ENCODE data around the gene CCDC138.

CCDC138 gene

DNA sequence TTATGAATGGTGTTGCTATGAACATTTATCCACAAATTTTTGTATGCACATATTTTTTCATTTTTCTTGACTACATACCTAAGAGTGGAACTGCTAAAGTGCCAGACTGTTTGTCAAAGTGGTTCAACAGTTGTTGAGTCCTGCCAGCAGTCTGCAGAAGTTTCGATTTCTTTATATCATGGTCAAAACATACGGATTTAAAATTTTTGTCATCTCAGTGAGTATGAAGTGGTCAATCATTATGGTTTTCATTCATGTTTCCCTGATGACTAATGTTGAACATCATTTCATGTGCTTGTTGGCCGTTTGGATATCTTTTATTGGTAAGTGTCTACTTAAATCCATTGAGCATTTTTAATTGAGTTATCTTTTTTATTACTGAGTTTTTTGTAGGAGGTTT lies 39.2 kb downstream of the CCDC138 start:
- Histone ChIP-seq H3K27ac (ENCODE audit: low read depth, low read length) (no peak overlapping the region), H3K9ac (ENCODE audit: low read depth, low read length) (no peak overlapping the region), H3K4me1 (ENCODE audit: insufficient read depth, low read length) (no peaks in the 10 kb centered on the region), H3K36me3 (ENCODE audit: insufficient read depth, low read length) (peaks cover 49% of the 10 kb centered on the region), H3K9me3 (ENCODE audit: insufficient read depth, low read depth, low read length) (no peaks in the 10 kb centered on the region), H3K27me3 (ENCODE audit: insufficient read depth, low read length) (no peaks in the 10 kb centered on the region), H3K4me3 (ENCODE audit: low read length) (no peak overlapping the region)
- 93% methylated on average over 3 of the region's 3 CpGs for WGBS

DNA sequence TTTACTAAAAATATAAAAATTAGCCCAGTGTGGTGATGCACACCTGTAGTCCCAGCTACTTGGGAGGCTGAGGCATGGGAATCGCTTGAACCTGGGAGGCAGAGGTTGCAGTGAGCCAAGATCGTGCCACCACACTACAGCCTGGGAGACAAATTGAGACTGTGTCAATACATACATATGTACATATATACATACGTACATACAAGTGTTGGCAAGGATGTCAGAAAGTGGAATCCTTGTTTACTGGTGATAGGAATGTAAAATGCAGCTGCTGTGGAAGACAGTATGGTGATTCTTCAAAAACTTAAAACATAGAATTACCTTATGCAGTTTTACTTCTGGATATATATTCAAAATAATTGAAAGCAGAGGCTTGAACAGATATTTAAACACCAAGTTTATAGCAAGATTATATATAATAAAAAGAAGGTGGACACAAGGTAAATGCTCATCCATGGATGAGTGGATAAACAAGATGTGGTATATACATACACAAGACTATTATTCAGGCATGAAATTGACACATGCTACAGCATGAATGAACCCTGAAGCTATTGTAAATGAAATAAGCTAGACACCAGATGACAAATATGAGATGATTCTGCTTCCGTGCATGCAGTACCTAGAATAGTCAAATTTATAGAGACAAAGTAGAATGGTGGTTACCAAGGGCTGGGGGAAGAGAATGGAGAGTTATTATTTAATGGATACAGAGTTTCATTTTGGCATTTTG lies 43.2 kb downstream of the CCDC138 start:
- Histone ChIP-seq H3K27me3 (ENCODE audit: insufficient read depth, low read length) (no peaks in the 10 kb centered on the region), H3K9me3 (ENCODE audit: insufficient read depth, low read depth, low read length) (no peaks in the 10 kb centered on the region), H3K9ac (ENCODE audit: low read depth, low read length) (no peak overlapping the region), H3K36me3 (ENCODE audit: insufficient read depth, low read length) (peaks cover 27% of the 10 kb centered on the region), H3K27ac (ENCODE audit: low read depth, low read length) (no peak overlapping the region), H3K4me1 (ENCODE audit: insufficient read depth, low read length) (0 out of 2 replicates have a peak, but pooled peaks cover 6% of the 10 kb centered on the region), H3K4me3 (ENCODE audit: low read length) (no peak overlapping the region)
- 97% methylated on average over 4 of the region's 4 CpGs for WGBS

DNA sequence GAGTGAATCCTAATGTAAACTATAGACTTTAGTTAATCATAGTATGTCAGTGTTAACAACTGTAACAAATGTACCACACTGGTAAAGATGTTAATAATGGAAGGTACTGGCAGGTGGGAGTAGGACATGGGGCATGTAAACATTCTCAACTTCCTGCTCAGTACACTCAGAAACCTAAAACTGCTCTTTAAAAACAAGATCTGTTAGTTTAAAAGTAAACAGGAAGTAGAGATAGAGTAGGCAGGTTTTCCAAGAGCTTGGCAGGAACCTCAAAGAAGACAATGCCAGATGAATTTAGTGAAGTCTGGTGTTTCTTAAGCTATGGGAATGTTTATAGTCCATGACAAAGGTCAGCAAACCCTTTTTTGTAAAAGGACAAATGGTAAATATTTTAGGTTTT lies 46.6 kb downstream of the CCDC138 start:
- peaks cover 12% of the 10 kb centered on the region; the same call in 1 of the 2 replicates for H3K9me3 ChIP-seq (ENCODE audit: insufficient read depth, low read depth, low read length)
- no peaks in the 10 kb centered on the region for H3K27me3 ChIP-seq (ENCODE audit: insufficient read depth, low read length)
- H3K4me1 ChIP-seq (ENCODE audit: insufficient read depth, low read length) = 0 out of 2 replicates have a peak, but pooled peaks cover 6% of the 10 kb centered on the region
- H3K36me3 ChIP-seq (ENCODE audit: insufficient read depth, low read length) = peaks cover 32% of the 10 kb centered on the region; the same call in 1 of the 2 replicates
- H3K4me3 ChIP-seq (ENCODE audit: low read length) = no peak overlapping the region
- H3K9ac ChIP-seq (ENCODE audit: low read depth, low read length) = no peak overlapping the region
- 0 out of 2 replicates have a peak overlapping the region, but pooled peaks have one; percentile 55 for H3K27ac ChIP-seq (ENCODE audit: low read depth, low read length)

DNA sequence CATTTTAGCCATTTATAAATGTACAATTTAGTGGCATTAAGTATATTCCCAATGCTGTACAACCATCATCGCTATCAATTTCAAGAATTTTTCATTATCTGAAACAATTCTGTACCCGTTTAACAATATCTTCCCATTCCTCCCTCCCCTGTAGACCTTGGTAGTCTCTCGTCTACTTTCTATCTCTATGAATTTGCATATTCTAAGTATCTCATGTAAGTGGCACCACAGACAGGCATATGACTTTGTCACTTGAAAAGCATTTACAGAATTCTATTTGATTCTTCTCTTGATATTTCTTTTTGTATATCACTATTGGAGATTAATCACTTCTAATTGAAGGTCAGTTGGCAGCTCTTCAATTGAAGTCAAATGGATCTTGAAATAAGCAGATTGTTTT lies 48.0 kb downstream of the CCDC138 start:
- WGBS = 92% methylated on average over 3 of the region's 3 CpGs
- H3K4me1 ChIP-seq (ENCODE audit: insufficient read depth, low read length) = 0 out of 2 replicates have a peak, but pooled peaks cover 6% of the 10 kb centered on the region
- H3K4me3 ChIP-seq (ENCODE audit: low read length) = no peak overlapping the region
- no peak overlapping the region for H3K27ac ChIP-seq (ENCODE audit: low read depth, low read length)
- H3K9ac ChIP-seq (ENCODE audit: low read depth, low read length) = no peak overlapping the region
- H3K9me3 ChIP-seq (ENCODE audit: insufficient read depth, low read depth, low read length) = peaks cover 19% of the 10 kb centered on the region; the same call in 1 of the 2 replicates
- H3K27me3 ChIP-seq (ENCODE audit: insufficient read depth, low read length) = no peaks in the 10 kb centered on the region
- peaks cover 46% of the 10 kb centered on the region for H3K36me3 ChIP-seq (ENCODE audit: insufficient read depth, low read length)

DNA sequence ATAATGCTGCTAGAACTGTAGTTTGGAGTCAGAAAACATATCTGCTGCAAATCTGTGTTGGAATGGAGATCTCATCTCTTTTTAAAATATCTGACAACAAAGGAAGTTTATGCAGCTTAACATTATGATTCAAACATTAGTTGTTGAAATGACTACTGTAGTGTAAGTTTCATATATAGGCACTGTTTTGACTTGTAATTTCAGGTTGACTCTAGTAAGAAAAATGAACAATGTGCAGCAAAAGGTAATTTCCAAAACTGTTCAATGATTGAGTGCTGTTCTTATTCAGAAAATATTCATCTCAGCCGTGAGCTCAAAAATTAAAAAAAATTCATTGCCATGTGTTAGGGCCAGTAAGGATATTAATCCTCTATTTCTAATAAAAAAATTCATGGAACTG lies 48.5 kb downstream of the CCDC138 start:
- no peak overlapping the region for H3K9ac ChIP-seq (ENCODE audit: low read depth, low read length)
- no peak overlapping the region for H3K27ac ChIP-seq (ENCODE audit: low read depth, low read length)
- peaks cover 23% of the 10 kb centered on the region; the same call in 1 of the 2 replicates for H3K9me3 ChIP-seq (ENCODE audit: insufficient read depth, low read depth, low read length)
- no peak overlapping the region for H3K4me3 ChIP-seq (ENCODE audit: low read length)
- 100% methylated on average over 1 of the region's 1 CpG for WGBS
- H3K4me1 ChIP-seq (ENCODE audit: insufficient read depth, low read length) = 0 out of 2 replicates have a peak, but pooled peaks cover 6% of the 10 kb centered on the region
- peaks cover 50% of the 10 kb centered on the region for H3K36me3 ChIP-seq (ENCODE audit: insufficient read depth, low read length)
- H3K27me3 ChIP-seq (ENCODE audit: insufficient read depth, low read length) = no peaks in the 10 kb centered on the region

DNA sequence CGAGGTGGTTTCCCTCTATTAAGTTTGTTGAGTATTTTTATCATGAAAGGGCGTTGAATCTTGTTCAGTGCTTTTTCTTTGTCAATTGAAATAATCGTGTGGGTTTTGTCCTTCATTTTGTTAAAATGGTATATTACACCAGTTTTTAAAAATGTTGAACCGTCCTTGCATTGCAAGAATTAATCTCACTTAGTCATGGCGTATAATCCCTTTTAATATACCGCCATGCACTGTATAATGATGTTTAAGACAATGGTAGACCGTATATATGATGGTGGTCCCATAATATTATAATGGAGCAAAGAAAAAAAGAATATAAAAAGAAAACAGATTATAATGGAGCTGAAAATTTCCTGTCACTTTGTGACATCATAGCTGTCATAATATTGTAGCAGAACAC lies 50.6 kb downstream of the CCDC138 start:
- H3K4me1 ChIP-seq (ENCODE audit: insufficient read depth, low read length) = 0 out of 2 replicates have a peak, but pooled peaks cover 6% of the 10 kb centered on the region

DNA sequence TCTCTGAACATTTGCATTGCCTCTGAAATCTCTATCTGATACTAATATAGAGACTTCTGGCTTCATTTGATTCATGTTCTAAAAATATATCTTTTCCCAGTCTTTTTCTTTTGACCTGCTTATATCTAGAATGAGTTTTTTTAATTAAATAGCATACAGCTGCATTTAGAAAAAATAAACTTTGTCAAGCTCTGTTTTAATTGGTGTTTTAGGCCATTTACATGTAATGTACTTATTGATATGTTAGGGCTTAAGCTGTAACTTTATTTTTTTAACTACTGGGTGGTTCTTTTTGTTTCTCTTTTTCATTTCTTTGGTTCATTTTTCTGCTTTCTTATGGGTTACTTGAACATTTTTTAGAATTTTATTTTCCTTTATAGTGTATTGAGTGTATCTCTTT lies 54.9 kb downstream of the CCDC138 start:
- no peak overlapping the region for H3K9ac ChIP-seq (ENCODE audit: low read depth, low read length)
- peaks cover 66% of the 10 kb centered on the region for H3K36me3 ChIP-seq (ENCODE audit: insufficient read depth, low read length)

More for the DNA sequence above, 50.6 kb downstream of the CCDC138 start:
- Histone ChIP-seq H3K4me3 (ENCODE audit: low read length) (no peak overlapping the region), H3K36me3 (ENCODE audit: insufficient read depth, low read length) (peaks cover 67% of the 10 kb centered on the region), H3K27ac (ENCODE audit: low read depth, low read length) (no peak overlapping the region), H3K9me3 (ENCODE audit: insufficient read depth, low read depth, low read length) (peaks cover 32% of the 10 kb centered on the region; the same call in 1 of the 2 replicates), H3K27me3 (ENCODE audit: insufficient read depth, low read length) (no peaks in the 10 kb centered on the region), H3K9ac (ENCODE audit: low read depth, low read length) (no peak overlapping the region)
- 95% methylated on average over 7 of the region's 7 CpGs for WGBS

DNA sequence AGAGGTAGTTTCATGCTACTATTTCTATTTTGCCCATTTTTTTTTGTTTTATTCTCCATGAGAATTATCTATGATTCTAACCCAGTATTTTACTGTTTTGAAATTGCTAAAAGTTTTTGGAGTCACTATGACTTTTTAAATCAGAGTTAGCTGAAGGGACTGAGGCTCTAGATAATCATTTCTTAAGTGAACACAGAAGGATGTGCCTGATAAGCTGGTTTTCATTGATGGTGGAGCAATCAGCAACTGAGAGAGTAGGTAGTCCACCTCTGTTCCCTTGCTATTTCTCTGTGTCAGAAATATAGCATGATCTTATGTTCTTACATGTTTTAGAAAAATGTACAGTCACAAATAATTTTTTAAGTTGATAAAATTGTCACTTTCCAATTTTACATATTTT lies 59.4 kb downstream of the CCDC138 start:
- H3K4me1 ChIP-seq (ENCODE audit: insufficient read depth, low read length) = no peaks in the 10 kb centered on the region
- peaks cover 66% of the 10 kb centered on the region for H3K36me3 ChIP-seq (ENCODE audit: insufficient read depth, low read length)
- peaks cover 5% of the 10 kb centered on the region; the same call in 1 of the 2 replicates for H3K9me3 ChIP-seq (ENCODE audit: insufficient read depth, low read depth, low read length)
- no peak overlapping the region for H3K9ac ChIP-seq (ENCODE audit: low read depth, low read length)
- H3K27me3 ChIP-seq (ENCODE audit: insufficient read depth, low read length) = no peaks in the 10 kb centered on the region
- no peak overlapping the region for H3K4me3 ChIP-seq (ENCODE audit: low read length)
- H3K27ac ChIP-seq (ENCODE audit: low read depth, low read length) = no peak overlapping the region

More for the DNA sequence above, 54.9 kb downstream of the CCDC138 start:
- Histone ChIP-seq H3K4me3 (ENCODE audit: low read length) (no peak overlapping the region), H3K4me1 (ENCODE audit: insufficient read depth, low read length) (no peaks in the 10 kb centered on the region), H3K9me3 (ENCODE audit: insufficient read depth, low read depth, low read length) (peaks cover 30% of the 10 kb centered on the region; the same call in 1 of the 2 replicates), H3K27ac (ENCODE audit: low read depth, low read length) (no peak overlapping the region), H3K27me3 (ENCODE audit: insufficient read depth, low read length) (no peaks in the 10 kb centered on the region)

DNA sequence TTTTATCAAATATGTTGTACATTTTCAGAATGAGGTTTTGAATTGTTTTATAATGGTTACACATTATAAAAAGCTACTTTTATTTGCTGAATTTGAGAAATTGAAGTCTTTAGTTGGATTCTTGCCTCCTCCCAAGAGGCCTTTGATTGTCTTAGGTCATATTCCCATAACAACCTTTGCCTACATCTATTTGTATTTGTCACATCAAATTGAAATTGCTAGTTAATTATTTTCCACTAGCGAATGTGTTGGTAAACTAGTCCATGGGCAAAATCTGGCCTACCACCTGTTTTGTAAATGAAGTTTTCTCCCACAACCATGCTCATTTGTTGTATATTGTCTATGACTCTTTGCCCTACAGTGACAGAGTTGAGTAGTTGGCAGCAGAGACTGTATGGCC lies 60.4 kb downstream of the CCDC138 start:
- Histone ChIP-seq H3K4me3 (ENCODE audit: low read length) (no peak overlapping the region), H3K9me3 (ENCODE audit: insufficient read depth, low read depth, low read length) (no peaks in the 10 kb centered on the region), H3K4me1 (ENCODE audit: insufficient read depth, low read length) (no peaks in the 10 kb centered on the region), H3K36me3 (ENCODE audit: insufficient read depth, low read length) (peaks cover 67% of the 10 kb centered on the region), H3K27me3 (ENCODE audit: insufficient read depth, low read length) (no peaks in the 10 kb centered on the region), H3K9ac (ENCODE audit: low read depth, low read length) (no peak overlapping the region), H3K27ac (ENCODE audit: low read depth, low read length) (no peak overlapping the region)
- WGBS = no CpG with 5 or more reads among the region's 1 CpG

DNA sequence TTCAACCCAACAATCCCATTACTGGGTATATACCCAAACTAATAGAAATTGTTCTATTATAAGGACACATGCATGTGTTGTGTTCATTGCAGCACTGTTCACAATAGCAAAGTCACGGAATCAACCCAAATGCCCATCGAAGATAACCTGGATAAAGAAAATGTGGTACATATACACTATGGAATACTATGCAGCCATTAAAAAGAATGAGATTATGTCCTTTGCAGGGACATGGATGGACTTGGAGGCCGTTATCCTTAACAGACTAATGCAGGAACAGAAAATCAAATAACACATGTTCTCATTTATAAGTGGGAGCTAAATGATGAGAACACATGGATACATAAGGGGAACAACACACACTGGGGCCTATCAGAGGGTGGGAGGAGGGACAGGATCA lies 65.8 kb downstream of the CCDC138 start:
- no peaks in the 10 kb centered on the region for H3K27me3 ChIP-seq (ENCODE audit: insufficient read depth, low read length)
- WGBS = 95% methylated on average over 2 of the region's 3 CpGs
- no peak overlapping the region for H3K4me3 ChIP-seq (ENCODE audit: low read length)
- H3K9me3 ChIP-seq (ENCODE audit: insufficient read depth, low read depth, low read length) = no peaks in the 10 kb centered on the region
- no peaks in the 10 kb centered on the region for H3K4me1 ChIP-seq (ENCODE audit: insufficient read depth, low read length)
- no peak overlapping the region for H3K27ac ChIP-seq (ENCODE audit: low read depth, low read length)
- H3K36me3 ChIP-seq (ENCODE audit: insufficient read depth, low read length) = peaks cover 62% of the 10 kb centered on the region
- no peak overlapping the region for H3K9ac ChIP-seq (ENCODE audit: low read depth, low read length)

DNA sequence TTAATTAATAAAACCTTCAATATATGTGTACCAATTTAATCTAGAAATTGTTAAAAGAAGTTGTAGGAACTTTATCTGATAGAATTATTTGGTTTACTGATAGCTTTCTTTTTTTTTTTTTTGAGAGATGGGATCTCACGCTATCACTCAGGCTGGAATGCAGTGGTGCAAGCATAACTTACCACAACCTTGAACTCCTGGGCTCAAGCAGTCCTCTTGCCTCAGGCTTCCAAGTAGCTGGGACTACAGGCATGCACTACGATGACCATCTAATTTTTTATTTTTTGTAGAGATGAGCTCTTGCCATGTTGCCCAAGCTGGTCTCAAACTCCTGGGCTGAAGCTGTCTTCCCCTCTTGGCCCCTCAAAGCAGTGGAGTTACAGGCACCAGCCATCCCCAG lies 66.8 kb downstream of the CCDC138 start:
- Histone ChIP-seq H3K36me3 (ENCODE audit: insufficient read depth, low read length) (peaks cover 58% of the 10 kb centered on the region), H3K4me3 (ENCODE audit: low read length) (no peak overlapping the region), H3K27ac (ENCODE audit: low read depth, low read length) (no peak overlapping the region), H3K27me3 (ENCODE audit: insufficient read depth, low read length) (no peaks in the 10 kb centered on the region), H3K9ac (ENCODE audit: low read depth, low read length) (no peak overlapping the region), H3K9me3 (ENCODE audit: insufficient read depth, low read depth, low read length) (no peaks in the 10 kb centered on the region), H3K4me1 (ENCODE audit: insufficient read depth, low read length) (no peaks in the 10 kb centered on the region)
- WGBS = 94% methylated on average over 2 of the region's 2 CpGs
